Measurements from ENCODE around the gene HFE.
A peak's percentile ranks its signal among the peaks of the same experiment; 100 is the strongest.

- TF ChIP-seq CTCF (IDR thresholded peaks at IDR 0.05) (peak in 1 of 4 experiments; percentile 52), POLR2A (IDR thresholded peaks at IDR 0.05) (peak; percentile 7 to 44)
Observed at GRCh38 chr6:26054781-26055718, 32.2 kb upstream of the HFE start.
